Measurements from ENCODE around the gene PKP3. TPM values are rescaled to one million over a fixed set of nuclear protein-coding genes. Genes with fewer than 3 reads are reported as not detected.

PKP3 gene
- total and polyA plus RNA-seq, 9 of the 15 experiments (the other 6 are each of a cell fraction or from before 2014, with no cell fraction given): 0.11 to 110 (median 30.7) TPM

GRCh38 chr11:395866-396265 lies 1.9 kb downstream of the PKP3 start:
- Histone ChIP-seq H3K4me3 (no peak overlapping the region; the same call in 1 of the 2 replicates), H4K20me1 (replicated peaks; ENCODE audit: control insufficient read depth, insufficient read depth, low read length) (no peaks in the 10 kb centered on the region), H3K79me2 (ENCODE audit: control insufficient read depth, insufficient read depth, low read length) (peaks cover 35% of the 10 kb centered on the region), H3K9me3 (replicated peaks; ENCODE audit: control insufficient read depth, insufficient read depth, low read depth, low read length) (peaks cover 2% of the 10 kb centered on the region; the same call in 1 of the 2 replicates), H3K27ac (ENCODE audit: extremely low read depth, low read depth, low read length) (no peak overlapping the region), H3K36me3 (ENCODE audit: control insufficient read depth, insufficient read depth, low read length) (peaks cover 44% of the 10 kb centered on the region; the same call in 2 of the 3 replicates), H3K27me3 (ENCODE audit: control insufficient read depth in 2 of 2, insufficient read depth in 2 of 2, low read length in 2 of 2) (no peaks in the 10 kb centered on the region), H3K9ac (ENCODE audit: insufficient read depth in 1 of 2, low read depth in 2 of 2, low read length in 2 of 2) (peak overlapping the region in 1 of 2 experiments; percentile 99; a peak in 2 of 4 replicates), H3K9me1 (ENCODE audit: control insufficient read depth, insufficient read depth, low read length) (no peaks in the 10 kb centered on the region), H3K4me2 (ENCODE audit: insufficient read depth, low read length) (0 out of 2 replicates have a peak overlapping the region, but pooled peaks have one; percentile 97), H2AFZ (ENCODE audit: low read depth, low read length) (no peak overlapping the region), H3K4me1 (replicated peaks in 1 of 2; ENCODE audit: control insufficient read depth in 2 of 2, insufficient read depth in 2 of 2, low read length in 2 of 2) (peaks cover 19 to 65% of the 10 kb centered on the region in 2 experiments)
- ATAC-seq (no peak), DNase-seq (ENCODE audit: extremely low read depth in 1 of 4, low spot score in 3 of 4) (no peak), FAIRE-seq (no peak)
- in situ Hi-C loops (cut with MboI) (no loop called here), intact Hi-C loops (cut with micrococcal nuclease) (no loop called here)
- TF ChIP-seq EZH2 (IDR thresholded peaks at IDR 0.05; ENCODE audit: borderline replicate concordance, low read depth, low read length) (no peak), SIN3A (IDR thresholded peaks at IDR 0.05; ENCODE audit: borderline replicate concordance in 2 of 2, control insufficient read depth in 1 of 2, low read depth in 2 of 2, low read length in 2 of 2) (no peak), RBFOX2 (IDR thresholded peaks at IDR 0.05; ENCODE audit: low read depth, low read length) (peak; percentile 15; the same call in 1 of the 2 replicates), ZFP36 (IDR thresholded peaks at IDR 0.05; ENCODE audit: low read depth, low read length, partially characterized antibody) (peak; percentile 41), MAZ (CRISPR knock-in tag; conservative IDR thresholded peaks at IDR 0.05 in 1 of 2, IDR thresholded peaks at IDR 0.05 in 1 of 2) (no peak), ILF3 (IDR thresholded peaks at IDR 0.05; ENCODE audit: borderline replicate concordance) (no peak), BRCA1 (IDR thresholded peaks at IDR 0.05) (no peak), BRCA1 (CRISPR knock-in tag; IDR thresholded peaks at IDR 0.05) (0 out of 2 replicates have a peak, but pooled peaks have one; percentile 20)
- ChIA-PET POLR2A (interaction anchor here (1.0 to 1.2 kb wide), 2 partner anchors 8 to 9 kb away, joined by 3 to 5 read pairs; no protein-coding TSS in a partner anchor), CTCF (ENCODE audit: low intra/inter-chr PET ratio) (no interaction called here)
- WGBS (ENCODE audit: insufficient coverage, low coverage, missing lambda C conversion rate): 83% methylated on average over 6 of the region's 11 CpGs
- no TSS peak for BruUV-seq (replicated peaks)

All from K562 (cell line).